ENCODE results near the gene SMPD4. TPM values are rescaled to one million over a fixed set of nuclear protein-coding genes. Genes with fewer than 3 reads are reported as not detected.
"Not testable (repeated sequence)": the region's sequence is repeated elsewhere in the genome, so short reads cannot be mapped to it uniquely, and the experiment has no call there.

SMPD4 gene
- total and polyA plus RNA-seq, 2 donors (not counting 3 experiments of a cell fraction or from before 2014, with no cell fraction given), result 85.3 to 88.1 TPM

DNA sequence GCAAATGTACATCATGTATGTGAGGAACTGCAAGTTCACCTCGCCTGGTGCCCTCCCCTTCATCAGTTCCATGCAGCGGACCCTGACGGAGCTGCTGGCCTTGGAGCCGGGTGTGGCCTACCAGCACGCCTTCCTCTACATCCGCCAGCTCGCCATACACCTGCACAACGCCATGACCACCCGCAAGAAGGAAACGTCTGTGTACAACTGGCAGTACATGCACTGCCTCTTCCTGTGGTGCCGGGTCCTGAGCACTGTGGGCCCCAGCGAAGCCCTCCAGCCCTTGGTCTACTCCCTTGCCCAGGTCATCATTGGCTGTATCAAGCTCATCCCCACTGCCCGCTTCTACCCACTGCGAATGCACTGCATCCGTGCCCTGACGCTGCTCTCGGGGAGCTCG is 49.0 kb upstream of the SMPD4 start:
- H3K4me2 ChIP-seq (ENCODE audit: insufficient read depth, low read length); BruUV-seq (replicated peaks); H2AFZ ChIP-seq (ENCODE audit: low read depth, low read length); intact Hi-C loops (cut with micrococcal nuclease); H3K9ac ChIP-seq (replicated peaks; ENCODE audit: extremely low read depth, insufficient read depth, low read length); H3K9me3 ChIP-seq (replicated peaks; ENCODE audit: control insufficient read depth, insufficient read depth, low read length); DNase-seq (ENCODE audit: low read depth, low spot score); H4K20me1 ChIP-seq (replicated peaks; ENCODE audit: control insufficient read depth, extremely low read depth, insufficient read depth, low read length); H3K79me2 ChIP-seq (ENCODE audit: control insufficient read depth, insufficient read depth, low read length); dilution Hi-C loops (cut with MboI; ENCODE audit: extremely low pct_ligation_motif_present, low sequenced_read_pairs); FAIRE-seq; H3K36me3 ChIP-seq (ENCODE audit: control insufficient read depth in 2 of 2, extremely low read depth in 1 of 2, insufficient read depth in 2 of 2, low read length in 2 of 2); H3K4me1 ChIP-seq (ENCODE audit: control insufficient read depth, extremely low read depth, insufficient read depth, low read length); H3K9me1 ChIP-seq (replicated peaks; ENCODE audit: control insufficient read depth, extremely low read depth, insufficient read depth, low read length); H3K27me3 ChIP-seq (ENCODE audit: control insufficient read depth in 2 of 2, insufficient read depth in 2 of 2, low read length in 2 of 2); CTCF ChIA-PET; H3K4me3 ChIP-seq (replicated peaks in 1 of 3; ENCODE audit: insufficient read depth in 1 of 3, low read depth in 1 of 3, low read length in 3 of 3); H3K27ac ChIP-seq (ENCODE audit: insufficient read depth, low read depth, low read length); POLR2A ChIA-PET: not testable (repeated sequence)

DNA sequence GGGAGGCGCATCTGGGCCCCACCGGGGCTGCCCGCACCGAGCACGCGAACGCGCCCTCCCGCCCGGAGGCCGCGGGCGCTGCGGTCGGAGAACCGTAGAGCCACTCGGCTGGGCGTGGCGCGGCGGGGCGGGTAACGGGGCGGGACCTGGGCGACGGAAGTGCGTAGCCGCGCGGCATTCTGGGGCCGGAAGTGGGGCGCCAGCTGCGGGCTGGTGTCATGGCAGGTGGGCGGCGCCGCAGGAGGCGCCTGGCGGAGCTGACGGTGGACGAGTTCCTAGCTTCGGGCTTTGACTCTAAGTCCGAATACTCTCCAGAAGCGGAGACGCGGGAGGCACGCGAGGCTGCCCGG is 47.7 kb upstream of the SMPD4 start:
- intact Hi-C loops (cut with micrococcal nuclease); H3K27ac ChIP-seq (ENCODE audit: insufficient read depth, low read depth, low read length); FAIRE-seq; H3K4me2 ChIP-seq (ENCODE audit: insufficient read depth, low read length); DNase-seq (ENCODE audit: low read depth, low spot score); POLR2A ChIA-PET; dilution Hi-C loops (cut with MboI; ENCODE audit: extremely low pct_ligation_motif_present, low sequenced_read_pairs); H3K9me1 ChIP-seq (replicated peaks; ENCODE audit: control insufficient read depth, extremely low read depth, insufficient read depth, low read length); H2AFZ ChIP-seq (ENCODE audit: low read depth, low read length); H3K36me3 ChIP-seq (ENCODE audit: control insufficient read depth in 2 of 2, extremely low read depth in 1 of 2, insufficient read depth in 2 of 2, low read length in 2 of 2); H3K79me2 ChIP-seq (ENCODE audit: control insufficient read depth, insufficient read depth, low read length); H4K20me1 ChIP-seq (replicated peaks; ENCODE audit: control insufficient read depth, extremely low read depth, insufficient read depth, low read length); H3K4me1 ChIP-seq (ENCODE audit: control insufficient read depth, extremely low read depth, insufficient read depth, low read length); BruUV-seq (replicated peaks); H3K9me3 ChIP-seq (replicated peaks; ENCODE audit: control insufficient read depth, insufficient read depth, low read length); H3K9ac ChIP-seq (replicated peaks; ENCODE audit: extremely low read depth, insufficient read depth, low read length); H3K27me3 ChIP-seq (ENCODE audit: control insufficient read depth in 2 of 2, insufficient read depth in 2 of 2, low read length in 2 of 2): not testable (repeated sequence)
- CTCF ChIA-PET, result interaction anchor here (0.8 kb wide), 1 partner anchor 48 kb away, joined by 3 read pairs; the partner anchor contains the start of gene SMPD4
- H3K4me3 ChIP-seq (replicated peaks in 1 of 3; ENCODE audit: insufficient read depth in 1 of 3, low read depth in 1 of 3, low read length in 3 of 3), result peak overlapping the region in 1 of 3 experiments; percentile 7

DNA sequence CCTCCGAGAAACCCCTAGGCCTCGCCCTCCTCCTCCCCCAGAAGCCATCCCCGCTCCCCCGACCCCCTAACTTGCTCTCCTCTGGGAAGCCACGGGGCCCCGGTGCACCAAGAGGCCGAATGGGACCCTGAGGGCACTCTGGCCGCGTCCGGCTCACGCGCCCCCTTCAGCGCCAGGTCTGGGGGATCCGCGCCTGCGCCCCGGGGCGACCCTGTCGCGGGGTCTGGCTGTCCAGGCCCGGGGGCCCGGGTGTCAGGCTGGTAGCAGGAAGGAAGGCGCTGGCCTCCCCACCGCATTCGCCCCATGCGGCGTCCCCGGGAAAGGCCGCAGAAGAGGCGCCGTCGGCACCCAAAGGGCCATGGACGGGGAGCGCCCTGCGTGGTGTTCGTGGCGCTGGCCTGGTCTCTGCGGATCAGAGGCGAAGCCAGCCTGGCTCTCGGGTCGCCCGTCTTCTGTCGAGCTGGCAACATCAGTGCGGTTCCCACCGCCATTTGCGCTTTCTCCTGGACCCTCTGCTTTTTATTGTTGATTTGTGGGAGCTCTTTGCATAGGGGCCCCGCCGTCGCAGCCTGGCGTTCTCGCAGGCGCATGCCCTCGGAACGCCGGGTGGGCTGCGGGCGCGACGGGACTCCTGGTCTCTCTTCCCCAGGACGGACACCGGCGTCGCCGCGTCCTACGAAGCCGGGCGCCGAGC is 47.2 kb upstream of the SMPD4 start:
- CTCF ChIA-PET; H3K4me1 ChIP-seq (ENCODE audit: control insufficient read depth, extremely low read depth, insufficient read depth, low read length); H3K79me2 ChIP-seq (ENCODE audit: control insufficient read depth, insufficient read depth, low read length); H3K4me2 ChIP-seq (ENCODE audit: insufficient read depth, low read length); BruUV-seq (replicated peaks); H4K20me1 ChIP-seq (replicated peaks; ENCODE audit: control insufficient read depth, extremely low read depth, insufficient read depth, low read length); H2AFZ ChIP-seq (ENCODE audit: low read depth, low read length); H3K9ac ChIP-seq (replicated peaks; ENCODE audit: extremely low read depth, insufficient read depth, low read length); dilution Hi-C loops (cut with MboI; ENCODE audit: extremely low pct_ligation_motif_present, low sequenced_read_pairs); H3K27me3 ChIP-seq (ENCODE audit: control insufficient read depth in 2 of 2, insufficient read depth in 2 of 2, low read length in 2 of 2); POLR2A ChIA-PET; H3K9me1 ChIP-seq (replicated peaks; ENCODE audit: control insufficient read depth, extremely low read depth, insufficient read depth, low read length); H3K36me3 ChIP-seq (ENCODE audit: control insufficient read depth in 2 of 2, extremely low read depth in 1 of 2, insufficient read depth in 2 of 2, low read length in 2 of 2); FAIRE-seq; H3K27ac ChIP-seq (ENCODE audit: insufficient read depth, low read depth, low read length); H3K4me3 ChIP-seq (replicated peaks in 1 of 3; ENCODE audit: insufficient read depth in 1 of 3, low read depth in 1 of 3, low read length in 3 of 3); DNase-seq (ENCODE audit: low read depth, low spot score); intact Hi-C loops (cut with micrococcal nuclease); H3K9me3 ChIP-seq (replicated peaks; ENCODE audit: control insufficient read depth, insufficient read depth, low read length): not testable (repeated sequence)

DNA sequence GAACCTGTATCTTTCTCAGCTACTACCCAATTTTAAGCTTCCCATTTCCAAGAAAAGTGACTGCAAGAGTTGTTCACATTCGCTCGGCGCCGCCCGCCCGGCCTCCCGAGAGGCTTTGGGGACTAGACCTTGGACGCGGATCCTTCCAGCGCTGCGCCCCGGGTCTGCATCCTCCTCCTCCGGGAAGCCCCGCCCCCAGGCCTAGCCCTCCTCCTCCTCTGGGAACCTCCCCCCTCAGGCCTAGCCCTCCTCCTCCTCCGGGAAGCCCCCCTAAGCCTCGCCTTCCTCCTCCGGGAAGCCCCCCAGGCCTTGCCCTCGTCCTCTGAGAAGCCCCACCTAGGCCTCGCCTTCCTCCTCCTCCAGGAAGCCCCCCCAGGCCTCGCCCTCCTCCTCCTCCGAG is 46.6 kb upstream of the SMPD4 start:
- H3K9me3 ChIP-seq (replicated peaks; ENCODE audit: control insufficient read depth, insufficient read depth, low read length); H3K9ac ChIP-seq (replicated peaks; ENCODE audit: extremely low read depth, insufficient read depth, low read length); H3K36me3 ChIP-seq (ENCODE audit: control insufficient read depth in 2 of 2, extremely low read depth in 1 of 2, insufficient read depth in 2 of 2, low read length in 2 of 2); BruUV-seq (replicated peaks); H3K4me2 ChIP-seq (ENCODE audit: insufficient read depth, low read length); H3K9me1 ChIP-seq (replicated peaks; ENCODE audit: control insufficient read depth, extremely low read depth, insufficient read depth, low read length); H3K4me3 ChIP-seq (replicated peaks in 1 of 3; ENCODE audit: insufficient read depth in 1 of 3, low read depth in 1 of 3, low read length in 3 of 3); CTCF ChIA-PET; POLR2A ChIA-PET; H3K27ac ChIP-seq (ENCODE audit: insufficient read depth, low read depth, low read length); H3K79me2 ChIP-seq (ENCODE audit: control insufficient read depth, insufficient read depth, low read length); H3K4me1 ChIP-seq (ENCODE audit: control insufficient read depth, extremely low read depth, insufficient read depth, low read length); H3K27me3 ChIP-seq (ENCODE audit: control insufficient read depth in 2 of 2, insufficient read depth in 2 of 2, low read length in 2 of 2); DNase-seq (ENCODE audit: low read depth, low spot score); H2AFZ ChIP-seq (ENCODE audit: low read depth, low read length); H4K20me1 ChIP-seq (replicated peaks; ENCODE audit: control insufficient read depth, extremely low read depth, insufficient read depth, low read length); dilution Hi-C loops (cut with MboI; ENCODE audit: extremely low pct_ligation_motif_present, low sequenced_read_pairs); FAIRE-seq; intact Hi-C loops (cut with micrococcal nuclease): not testable (repeated sequence)
